Caco-2 (cell line): Measurements from ENCODE around the gene KLF15. TPM values are rescaled to one million over a fixed set of nuclear protein-coding genes. Genes with fewer than 3 reads are reported as not detected.

Source experiments
- BruUV-seq: library from RNA; stranded (reverse); fragments of 400-500 nt; replicated peaks from 2 replicates; lab custom pipeline; 2021; lab: Mats Ljungman, UMichigan
- CTCF ChIA-PET: fragments of 300-600 bp; sonication (Branson Sonifier 250); formaldehyde crosslinking; loops from one replicate; lab custom pipeline; 2022; ENCODE audit warnings: antibody characterized with exemption; lab: Charles Lee
- POLR2A ChIA-PET: fragments of 300-600 bp; sonication (Branson Sonifier 250); formaldehyde crosslinking; loops from one replicate; lab custom pipeline; 2022; ENCODE audit warnings: antibody characterized with exemption; lab: Charles Lee
- DNase-seq, 2 experiments: peaks; one replicate each; pipeline versions ENCODE4 v3.0.0 to v3.0.0-alpha.2; 2020 to 2022
- H3K27me3 ChIP-seq: replicated peaks from 2 replicates; pipeline ENCODE4 v1.6.0; 2011; ENCODE audit warnings: low read length; ENCODE audit not compliant: control insufficient read depth, insufficient read depth
- H3K36me3 ChIP-seq: 2 replicates; pipeline ENCODE4 v1.5.1; 2011; ENCODE audit warnings: low read length; ENCODE audit not compliant: control insufficient read depth, insufficient read depth
- H3K4me1 ChIP-seq: fragments of 250-450 bp; sonication (Bioruptor Pico); 2 replicates; pipeline ENCODE4 v1.5.1; 2020; ENCODE audit warnings: mild to moderate bottlenecking
- H3K4me3 ChIP-seq: 2 replicates; pipeline ENCODE4 v1.5.1; 2011; ENCODE audit warnings: low read depth, mild to moderate bottlenecking, control low read depth, low read length
- H3K9me3 ChIP-seq: fragments of 250-450 bp; sonication (Bioruptor Pico); 2 replicates; pipeline ENCODE4 v1.5.1; 2020; ENCODE audit warnings: mild to moderate bottlenecking, moderate library complexity
- H3K27ac Mint-ChIP-seq: one replicate; pipeline ENCODE4 v1.8.0; 2022; ENCODE audit warnings: mixed read lengths; ENCODE audit not compliant: unreplicated experiment
- H3K27me3 Mint-ChIP-seq: one replicate; pipeline ENCODE4 v1.8.0; 2022; ENCODE audit warnings: mixed read lengths; ENCODE audit not compliant: insufficient read depth, unreplicated experiment
- H3K36me3 Mint-ChIP-seq: one replicate; pipeline ENCODE4 v1.8.0; 2022; ENCODE audit warnings: mild to moderate bottlenecking, mixed read lengths; ENCODE audit not compliant: insufficient read depth, unreplicated experiment
- H3K4me1 Mint-ChIP-seq: one replicate; pipeline ENCODE4 v1.8.0; 2022; ENCODE audit warnings: low read depth, mixed read lengths; ENCODE audit not compliant: unreplicated experiment
- H3K4me3 Mint-ChIP-seq: one replicate; pipeline ENCODE4 v1.8.0; 2022; ENCODE audit warnings: mild to moderate bottlenecking, moderate library complexity, mixed read lengths; ENCODE audit not compliant: unreplicated experiment
- H3K9me3 Mint-ChIP-seq: one replicate; pipeline ENCODE4 v1.8.0; 2022; ENCODE audit warnings: mixed read lengths; ENCODE audit not compliant: unreplicated experiment
- CTCF ChIP-seq, 2 experiments: fragments of 200-600 bp in 1 of 2; IDR thresholded peaks; 1 replicate in 1 of 2; 2 replicates in 1 of 2; pipeline versions ENCODE4 v1.5.1 to v1.8.0; 2011 to 2022; ENCODE audit warnings: antibody characterized with exemption in 1 of 2, control low read depth in 1 of 2, inconsistent platforms in 1 of 2, low read depth in 1 of 2, low read length in 1 of 2, mild to moderate bottlenecking in 1 of 2, moderate library complexity in 1 of 2; ENCODE audit not compliant: insufficient read depth in 1 of 2, severe bottlenecking in 1 of 2, unreplicated experiment in 1 of 2
- intact Hi-C: fragments of 100-400 bp; cut with micrococcal nuclease; formaldehyde crosslinking; loops from one replicate; pipeline ENCODE4 v1.10.0; 2022; ENCODE audit not compliant: unreplicated experiment
- total RNA-seq: library from RNA; stranded (reverse); gene quantifications from 2 replicates; pipeline ENCODE4 v1.2.3, GENCODE V29; 2022

KLF15 gene
- total RNA-seq, 1 experiment from 2014 or later: 2.7 TPM

- ChIA-PET POLR2A (no interaction called here), CTCF (no interaction called here)
- Mint-ChIP-seq H3K27ac (no peak overlapping the region), H3K9me3 (no peaks in the 10 kb centered on the region), H3K4me3 (no peak overlapping the region), H3K27me3 (peaks cover 7% of the 10 kb centered on the region), H3K36me3 (no peaks in the 10 kb centered on the region), H3K4me1 (no peaks in the 10 kb centered on the region)
- BruUV-seq: no TSS peak
- Histone ChIP-seq H3K4me3 (no peak overlapping the region), H3K27me3 (no peaks in the 10 kb centered on the region; the same call in 1 of the 2 replicates), H3K4me1 (no peaks in the 10 kb centered on the region), H3K9me3 (no peaks in the 10 kb centered on the region), H3K36me3 (no peaks in the 10 kb centered on the region)
- DNase-seq: peak in 1 of 2 experiments; percentile 20
- intact Hi-C loops: no loop called here
- no peak for TF ChIP-seq CTCF (IDR thresholded peaks at IDR 0.05; ENCODE audit: insufficient read depth in 1 of 2, low read depth in 1 of 2, low read length in 1 of 2, severe bottlenecking in 1 of 2, unreplicated experiment in 1 of 2)
Observed at GRCh38 chr3:126340596-126340942, 16.6 kb downstream of the KLF15 start.

GRCh38 chr3:126340081-126340511 lies 17.1 kb downstream of the KLF15 start:
- no peaks in the 10 kb centered on the region for H3K9me3 ChIP-seq
- TF ChIP-seq CTCF (IDR thresholded peaks at IDR 0.05; ENCODE audit: insufficient read depth in 1 of 2, low read depth in 1 of 2, low read length in 1 of 2, severe bottlenecking in 1 of 2, unreplicated experiment in 1 of 2): no peak
- H3K27me3 ChIP-seq: no peaks in the 10 kb centered on the region; the same call in 1 of the 2 replicates
- ChIA-PET CTCF (no interaction called here), POLR2A (no interaction called here)
- DNase-seq: peak in 1 of 2 experiments; percentile 22
- Mint-ChIP-seq H3K4me1 (no peaks in the 10 kb centered on the region), H3K27me3 (peaks cover 7% of the 10 kb centered on the region), H3K9me3 (no peaks in the 10 kb centered on the region), H3K4me3 (no peak overlapping the region), H3K27ac (no peak overlapping the region), H3K36me3 (no peaks in the 10 kb centered on the region)
- intact Hi-C loops: no loop called here
- no peaks in the 10 kb centered on the region for H3K36me3 ChIP-seq
- no peaks in the 10 kb centered on the region for H3K4me1 ChIP-seq
- BruUV-seq: no TSS peak
- H3K4me3 ChIP-seq: no peak overlapping the region

GRCh38 chr3:126339466-126339865 lies 17.7 kb downstream of the KLF15 start:
- Mint-ChIP-seq H3K4me3 (no peak overlapping the region), H3K27me3 (peaks cover 7% of the 10 kb centered on the region), H3K4me1 (no peaks in the 10 kb centered on the region), H3K9me3 (no peaks in the 10 kb centered on the region), H3K36me3 (no peaks in the 10 kb centered on the region), H3K27ac (no peak overlapping the region)
- Histone ChIP-seq H3K36me3 (no peaks in the 10 kb centered on the region), H3K9me3 (no peaks in the 10 kb centered on the region), H3K4me3 (no peak overlapping the region), H3K27me3 (no peaks in the 10 kb centered on the region; the same call in 1 of the 2 replicates), H3K4me1 (no peaks in the 10 kb centered on the region)
- CTCF ChIA-PET: no interaction called here
- intact Hi-C loops: no loop called here
- POLR2A ChIA-PET: no interaction called here
- no peak for DNase-seq
- no peak for TF ChIP-seq CTCF (IDR thresholded peaks at IDR 0.05; ENCODE audit: insufficient read depth in 1 of 2, low read depth in 1 of 2, low read length in 1 of 2, severe bottlenecking in 1 of 2, unreplicated experiment in 1 of 2)
- BruUV-seq: no TSS peak
